Stimulated activated CD4-positive, alpha-beta T cell treated with anti-CD3 and anti-CD28 coated beads, Interleukin-15, amount 100 ng/mL, for 24 hours (primary cell): ENCODE results near the gene OAS1.
A peak's percentile ranks its signal among the peaks of the same experiment; 100 is the strongest.
"Not testable (repeated sequence)": the region's sequence is repeated elsewhere in the genome, so short reads cannot be mapped to it uniquely, and the experiment has no call there.

Source experiments
- DNase-seq: peaks from one replicate; pipeline ENCODE4 v3.0.0-alpha.2; 2020

Gene OAS1

DNA sequence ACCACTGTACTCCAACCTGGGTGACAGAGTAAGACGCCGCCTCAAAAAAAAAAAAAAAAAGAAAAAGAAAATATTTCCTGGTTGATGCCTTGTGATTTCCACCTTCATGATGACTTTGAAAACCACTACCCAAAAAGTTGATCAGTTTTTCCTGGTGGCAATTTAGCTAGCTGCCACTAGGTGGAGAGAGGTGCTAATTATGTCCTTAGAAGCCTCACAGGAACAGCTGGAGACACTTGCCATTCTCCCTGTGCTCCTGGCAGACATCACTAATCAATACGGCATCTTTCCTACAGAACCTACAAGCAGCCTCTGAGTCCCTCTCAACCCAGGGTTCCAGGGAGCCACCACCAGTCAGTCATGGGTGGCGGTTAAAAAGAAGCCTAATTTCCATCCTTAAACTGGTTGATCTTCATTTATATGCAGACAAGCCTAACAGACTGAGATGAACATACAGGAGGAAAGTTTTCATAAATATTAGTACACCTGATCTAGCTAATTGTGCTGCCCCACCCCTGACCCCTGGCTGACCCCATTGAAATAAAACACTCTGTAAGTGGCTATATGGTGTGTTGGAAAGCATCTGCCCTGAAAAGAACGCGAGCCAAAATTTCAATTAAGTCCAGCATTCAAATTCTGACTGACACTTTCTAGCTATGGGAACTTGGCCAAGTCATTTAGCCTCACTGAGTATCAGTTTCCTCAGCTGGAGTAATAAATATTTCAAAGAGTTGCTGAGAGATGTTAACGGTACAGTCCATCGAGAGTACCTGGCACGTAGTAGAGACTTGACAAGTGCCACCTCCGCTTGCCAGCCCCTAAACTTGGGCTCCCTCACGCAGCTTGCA, 6.2 kb upstream of the OAS1 start:
- peak; percentile 54 for DNase-seq

DNA sequence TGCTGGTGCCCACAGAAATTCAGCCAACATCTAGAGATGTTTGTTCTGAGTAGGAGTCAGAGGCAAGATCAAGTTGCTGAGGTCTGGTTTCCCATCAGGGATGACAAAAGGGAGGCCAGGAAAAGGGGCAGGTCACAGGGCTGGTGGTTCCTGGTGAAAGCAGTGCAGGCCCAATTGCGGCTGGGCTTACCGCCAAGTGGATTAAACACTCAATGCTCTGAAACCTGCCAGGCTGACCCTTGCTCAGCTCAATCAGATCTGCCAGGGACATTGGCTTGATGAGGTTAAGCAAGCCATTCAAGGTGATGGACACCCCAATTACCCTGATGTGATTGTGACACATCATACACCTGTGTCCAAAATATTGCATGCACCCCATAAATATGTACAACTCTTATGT, 5.5 kb upstream of the OAS1 start:
- DNase-seq, result no peak

DNA sequence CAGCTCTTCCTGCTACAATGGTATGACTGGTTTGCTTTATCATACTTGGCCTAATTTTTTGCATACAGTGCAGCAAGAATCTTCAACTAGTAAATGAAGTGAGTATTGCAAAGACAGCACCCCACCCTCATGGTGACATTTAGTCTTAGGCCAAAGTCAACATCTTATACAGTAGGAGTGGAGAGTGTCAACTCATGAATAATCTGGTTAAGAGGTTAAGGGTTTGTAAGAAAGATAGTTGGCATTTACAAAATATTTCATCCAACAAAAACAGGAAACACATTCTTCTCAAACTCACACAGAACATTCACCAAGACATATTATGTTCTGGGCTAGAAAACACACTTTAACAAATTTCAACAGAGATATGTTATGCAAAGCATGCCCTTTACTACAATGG, 2.2 kb upstream of the OAS1 start:
- DNase-seq, result no peak

DNA sequence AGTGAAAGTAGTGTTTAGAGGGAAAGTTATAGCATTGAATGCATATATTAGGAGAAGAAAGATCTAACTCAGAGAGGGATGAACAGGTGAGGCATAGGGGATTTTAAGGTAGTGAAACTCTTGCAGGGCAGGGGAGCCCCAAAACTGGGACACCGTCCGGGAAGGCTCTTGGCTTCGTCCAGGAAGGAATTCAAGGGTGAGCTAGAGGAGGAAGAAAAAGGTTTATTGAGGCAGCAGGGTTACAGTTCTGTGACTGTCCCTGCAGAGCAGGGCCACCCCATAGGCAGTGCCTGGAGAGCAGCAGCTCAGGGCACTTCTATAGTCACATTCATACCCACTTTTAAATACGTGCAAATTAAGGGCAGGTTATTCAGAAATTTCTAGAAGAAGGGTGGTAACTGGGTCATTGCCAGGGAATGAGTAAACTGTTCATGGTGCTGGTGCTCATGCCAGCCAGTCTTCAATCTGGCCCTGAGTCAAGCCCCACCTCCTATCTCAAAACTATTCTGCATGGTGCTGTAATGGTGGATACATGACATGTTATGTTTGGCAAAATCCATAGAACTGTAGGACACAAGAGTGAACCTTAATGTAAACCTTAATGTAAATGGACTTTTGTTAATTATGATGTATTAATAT, 1.2 kb upstream of the OAS1 start:
- DNase-seq, result no peak

DNA sequence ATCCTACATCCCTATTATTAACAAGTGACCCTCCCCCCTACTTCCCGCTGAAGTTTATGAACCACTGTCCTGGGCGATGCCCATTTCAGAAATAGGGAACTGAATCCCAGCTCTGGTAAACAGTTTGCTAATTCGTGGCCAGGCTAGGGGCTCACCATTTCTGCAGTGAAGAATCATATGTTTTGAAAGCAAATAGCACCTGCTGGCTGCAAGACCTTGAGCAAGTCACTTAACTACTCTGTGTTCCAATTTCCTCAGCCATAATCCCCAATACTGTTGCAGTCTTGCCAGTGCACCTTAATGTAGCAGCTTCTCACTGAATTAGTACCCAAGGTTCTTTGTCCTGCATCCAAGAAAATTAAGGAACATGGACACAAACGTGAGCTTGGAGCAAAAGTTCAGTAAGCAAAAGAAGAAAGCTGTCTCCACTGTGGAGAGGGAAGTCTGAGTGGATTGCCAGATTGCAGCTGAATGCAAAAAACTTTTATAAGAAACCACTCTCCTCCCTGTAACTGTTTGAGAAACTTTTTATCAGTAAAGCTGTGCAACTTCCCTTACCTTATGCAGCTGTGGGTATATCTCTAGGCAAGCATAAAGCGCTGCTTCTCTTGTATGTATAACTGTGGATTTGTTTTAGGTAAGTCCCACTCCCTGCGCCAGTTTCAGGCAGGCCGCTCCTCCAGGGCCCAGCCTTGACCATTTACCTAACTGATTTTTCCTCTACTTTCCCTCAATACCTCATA, 824 bp downstream of the OAS1 start:
- no peak for DNase-seq

DNA sequence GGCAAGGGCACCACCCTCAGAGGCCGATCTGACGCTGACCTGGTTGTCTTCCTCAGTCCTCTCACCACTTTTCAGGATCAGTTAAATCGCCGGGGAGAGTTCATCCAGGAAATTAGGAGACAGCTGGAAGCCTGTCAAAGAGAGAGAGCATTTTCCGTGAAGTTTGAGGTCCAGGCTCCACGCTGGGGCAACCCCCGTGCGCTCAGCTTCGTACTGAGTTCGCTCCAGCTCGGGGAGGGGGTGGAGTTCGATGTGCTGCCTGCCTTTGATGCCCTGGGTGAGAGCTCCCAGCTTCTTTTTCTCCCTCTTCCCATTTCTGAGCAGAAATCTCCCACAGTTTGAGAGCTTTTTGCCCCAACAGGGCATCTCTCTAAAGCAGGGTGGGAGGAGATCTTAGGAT, 1.8 kb downstream of the OAS1 start:
- DNase-seq, result peak; percentile 41

DNA sequence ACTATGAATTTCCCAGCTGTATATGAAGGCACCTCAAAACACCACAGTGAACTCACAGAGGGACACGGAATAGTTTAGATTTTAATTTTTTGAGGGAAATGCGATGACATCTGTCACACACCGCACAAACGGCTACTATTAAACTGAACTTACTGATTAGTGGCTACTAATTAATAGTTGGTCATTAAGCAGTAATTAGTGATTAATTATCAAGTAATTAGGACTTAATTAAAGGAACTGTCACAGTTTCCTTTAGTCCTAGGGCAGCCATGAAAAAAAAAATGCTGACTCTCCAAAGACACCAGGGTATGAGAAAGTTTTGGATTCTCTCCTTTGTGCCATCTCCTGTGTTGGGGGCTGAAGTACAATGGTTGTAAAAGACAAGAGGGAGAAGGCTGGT, 2.9 kb downstream of the OAS1 start:
- DNase-seq, result no peak

DNA sequence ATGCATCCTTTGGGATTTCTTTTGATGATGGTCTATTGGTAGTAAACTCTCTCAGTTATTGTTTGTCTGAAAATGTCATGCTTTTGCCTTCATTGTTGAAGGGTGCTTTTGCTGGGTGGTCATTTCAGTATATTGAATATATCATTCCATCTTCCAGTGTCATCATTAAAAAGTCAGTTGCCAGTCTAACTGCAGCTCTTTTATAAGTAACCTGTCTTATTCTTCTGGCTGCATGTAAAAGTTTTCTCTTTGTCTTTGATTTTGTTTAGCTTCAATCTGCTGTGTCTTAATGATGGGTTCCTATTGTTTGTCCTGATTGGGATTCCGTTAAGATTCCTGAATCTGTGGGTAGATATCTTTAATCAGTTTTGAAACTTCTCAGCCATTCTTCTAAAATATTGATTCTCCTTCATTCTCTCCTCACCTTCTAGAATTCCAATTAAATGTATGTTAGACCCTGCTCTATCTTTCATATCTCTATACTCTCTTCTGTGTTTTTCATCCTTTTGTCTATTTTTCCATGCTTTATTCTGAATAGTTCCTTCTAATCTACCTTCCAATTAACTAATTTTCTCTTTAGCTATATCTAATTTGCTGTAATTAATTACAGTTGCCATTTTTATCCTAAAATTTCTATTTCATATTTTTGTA, 6.4 kb downstream of the OAS1 start:
- DNase-seq, result no peak

DNA sequence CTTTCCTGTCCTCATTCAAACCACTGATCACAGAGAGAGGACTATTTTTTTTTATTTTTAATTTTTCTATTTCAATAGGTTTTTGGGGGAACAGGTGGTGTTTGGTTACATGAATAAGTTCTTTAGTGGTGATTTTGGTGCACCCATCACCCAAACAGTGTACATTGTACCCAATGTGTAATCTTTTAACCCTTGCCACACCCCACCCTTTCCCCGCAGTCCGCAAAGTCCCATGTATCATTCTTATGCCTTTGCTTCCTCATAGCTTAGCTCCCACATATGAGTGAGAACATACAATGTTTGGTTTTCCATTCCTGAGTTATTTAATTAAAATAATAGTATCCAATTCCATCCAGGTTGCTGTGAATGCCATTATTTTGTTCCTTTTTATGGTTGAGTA, 7.1 kb downstream of the OAS1 start:
- not testable (repeated sequence) for DNase-seq

DNA sequence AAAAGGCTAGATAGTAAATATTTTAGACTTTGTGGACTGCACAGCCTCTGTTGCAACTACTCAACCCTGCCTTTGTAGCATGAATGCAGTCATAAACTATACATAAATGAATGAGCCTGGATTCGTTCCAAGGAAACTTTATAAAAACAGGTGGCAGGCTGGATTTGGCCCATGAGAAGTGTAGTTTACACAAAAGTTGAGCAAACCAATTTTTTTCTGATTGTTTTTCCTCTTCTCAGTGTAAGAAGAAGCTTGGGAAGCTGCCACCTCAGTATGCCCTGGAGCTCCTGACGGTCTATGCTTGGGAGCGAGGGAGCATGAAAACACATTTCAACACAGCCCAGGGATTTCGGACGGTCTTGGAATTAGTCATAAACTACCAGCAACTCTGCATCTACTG, 9.5 kb downstream of the OAS1 start:
- DNase-seq, result no peak

DNA sequence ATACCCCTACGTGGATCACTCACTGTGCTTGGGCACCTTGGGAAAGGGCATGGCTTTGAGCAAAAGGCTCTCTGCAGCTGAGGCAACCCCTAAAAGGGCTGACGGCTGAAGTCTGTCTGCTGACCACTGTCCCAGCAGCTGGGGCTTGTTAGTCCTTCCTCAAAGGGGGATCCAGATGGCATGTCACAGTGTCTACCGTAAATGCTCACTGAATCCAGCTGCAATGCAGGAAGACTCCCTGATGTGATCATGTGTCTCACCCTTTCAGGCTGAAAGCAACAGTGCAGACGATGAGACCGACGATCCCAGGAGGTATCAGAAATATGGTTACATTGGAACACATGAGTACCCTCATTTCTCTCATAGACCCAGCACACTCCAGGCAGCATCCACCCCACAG, 12.4 kb downstream of the OAS1 start:
- DNase-seq, result no peak

DNA sequence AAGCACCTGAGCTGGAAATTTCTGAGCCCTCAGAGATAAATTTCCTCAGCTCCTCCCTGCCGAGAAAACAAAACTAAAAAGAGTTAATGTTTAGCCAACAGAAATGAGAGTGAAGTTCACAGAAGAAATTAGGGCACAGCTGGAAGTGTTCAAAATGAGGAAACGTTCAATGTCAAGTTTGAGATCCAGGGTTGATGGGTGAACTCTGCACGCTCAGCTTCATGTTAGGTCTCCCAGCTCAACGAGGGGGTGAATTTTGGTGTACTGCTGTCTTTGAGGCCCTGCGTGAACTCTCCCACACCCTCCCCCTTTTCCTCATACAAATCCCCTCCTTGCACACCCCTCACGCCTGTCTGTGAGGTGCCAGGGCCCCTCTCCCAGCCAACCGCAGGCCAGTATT, 18.2 kb downstream of the OAS1 start:
- DNase-seq, result no peak

DNA sequence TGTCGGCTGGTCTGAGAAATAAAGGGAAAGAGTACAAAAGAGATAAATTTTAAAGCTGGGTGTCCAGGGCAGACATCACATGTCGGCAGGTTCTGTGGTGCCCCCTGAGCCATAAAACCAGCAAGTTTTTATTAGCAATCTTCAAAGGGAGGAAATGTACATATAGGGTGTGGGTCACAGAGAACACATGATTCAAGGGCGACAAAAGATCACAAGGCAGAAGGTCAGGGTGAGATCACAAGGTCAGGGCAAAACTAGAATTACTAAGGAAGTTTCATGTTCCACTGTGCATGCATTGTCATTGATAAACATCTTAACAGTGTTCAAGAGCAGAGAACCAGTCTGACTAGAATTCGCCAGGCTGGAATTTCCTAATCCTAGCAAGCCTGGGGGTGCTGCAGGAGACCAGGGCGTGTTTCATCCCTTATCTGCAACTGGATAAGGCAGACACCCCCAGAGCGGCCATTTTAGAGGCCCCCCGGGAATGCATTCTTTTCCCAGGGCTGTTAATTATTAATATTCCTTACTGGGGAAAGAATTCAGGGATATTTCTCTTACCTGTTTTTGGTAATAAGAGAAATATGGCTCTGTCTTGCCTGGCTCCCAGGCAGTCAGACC, 19.8 kb downstream of the OAS1 start:
- not testable (repeated sequence) for DNase-seq

DNA sequence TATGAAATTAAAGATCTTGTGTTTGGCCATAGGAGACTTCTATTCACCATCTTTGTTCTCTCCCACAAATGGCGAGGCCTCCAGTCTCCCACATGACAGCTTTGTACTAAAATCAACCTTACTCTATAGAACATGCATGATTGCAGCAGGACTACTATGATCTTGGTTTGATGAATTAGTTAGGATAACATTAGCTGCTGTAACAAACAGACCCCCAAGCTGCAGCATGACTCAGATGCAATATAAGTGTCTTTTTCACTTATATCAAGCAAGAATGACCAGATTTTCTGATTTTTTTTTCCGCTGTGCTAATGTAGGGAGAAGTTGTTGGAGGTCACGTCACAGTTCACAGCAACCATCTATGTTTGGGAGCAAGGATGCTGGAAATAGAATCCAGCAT, 20.7 kb downstream of the OAS1 start:
- no peak for DNase-seq

DNA sequence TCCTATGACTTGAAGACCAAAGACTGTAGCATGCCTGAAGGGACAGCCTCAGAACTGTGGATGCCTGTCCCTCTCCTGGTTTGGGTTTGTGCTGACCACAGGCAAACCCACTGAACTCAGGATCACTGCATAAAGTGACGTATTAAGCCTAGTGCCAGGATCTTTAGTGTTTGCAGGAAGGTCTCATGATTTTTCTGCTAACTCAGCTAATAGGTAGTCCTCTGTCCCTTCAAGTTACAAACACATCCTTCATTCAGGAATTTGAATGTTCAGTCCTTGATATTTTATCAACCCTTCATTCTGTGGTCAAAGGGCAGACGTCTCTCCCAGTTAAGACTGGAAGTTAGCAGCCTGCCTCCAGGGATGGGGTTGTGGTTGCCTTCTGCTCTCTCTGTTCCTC, 21.2 kb downstream of the OAS1 start:
- no peak for DNase-seq

DNA sequence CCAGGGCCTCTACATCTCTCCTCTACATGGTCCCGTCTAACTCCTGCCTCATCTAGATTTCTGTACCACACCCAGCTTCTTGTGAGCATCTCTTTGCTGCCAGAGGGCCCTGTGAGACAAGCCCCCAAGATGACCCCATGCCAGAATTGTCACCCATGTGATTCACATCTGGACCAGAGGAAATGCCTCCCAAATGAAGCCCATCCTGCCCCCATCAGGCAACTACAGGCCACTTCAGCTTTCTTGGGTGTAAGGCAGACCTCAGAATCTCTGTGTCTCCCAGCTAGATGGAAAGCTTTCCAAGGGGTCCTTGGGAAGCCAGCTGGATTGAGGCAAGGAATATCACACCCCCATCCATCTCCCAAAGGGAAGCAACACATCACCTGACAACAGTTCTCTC, 22.2 kb downstream of the OAS1 start:
- no peak for DNase-seq

DNA sequence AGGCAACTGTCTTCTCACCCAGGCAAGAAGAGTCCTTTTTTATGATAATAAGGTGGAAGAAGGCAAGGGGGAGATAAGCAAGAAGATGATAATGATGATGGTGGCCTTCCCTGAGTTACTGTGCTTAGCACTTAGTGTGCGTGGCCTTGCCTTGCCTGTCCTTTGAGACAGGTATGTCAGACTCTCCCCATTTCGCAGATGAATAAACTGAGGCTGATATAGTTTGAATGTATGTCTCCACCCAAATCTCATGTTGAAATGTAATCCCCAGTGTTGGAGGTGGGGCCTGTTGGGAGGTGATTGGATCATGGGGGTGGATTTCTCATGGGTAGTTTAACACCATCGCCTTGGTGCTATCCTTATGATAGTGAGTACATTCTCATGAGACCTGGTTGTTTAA, 23.0 kb downstream of the OAS1 start:
- DNase-seq, result no peak

DNA sequence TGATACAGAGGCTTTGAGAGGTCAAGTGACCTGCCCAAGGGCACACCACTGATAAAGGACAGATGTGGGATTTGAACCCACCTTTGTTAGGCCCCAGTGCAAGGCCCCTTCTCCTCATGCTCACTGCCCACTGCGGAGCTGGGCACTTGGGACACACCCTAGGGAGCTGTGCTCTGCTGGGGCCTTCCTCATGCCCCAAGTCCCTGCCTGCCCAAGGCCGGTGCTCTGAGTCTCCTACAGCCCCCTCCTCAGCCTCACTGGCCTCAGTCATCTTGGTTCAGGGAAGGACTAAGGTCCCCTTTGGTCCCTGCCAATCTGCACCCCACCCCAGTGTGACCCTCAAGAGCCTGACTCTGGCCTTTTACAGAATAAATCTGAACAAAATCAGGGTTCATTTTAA, 23.6 kb downstream of the OAS1 start:
- DNase-seq, result no peak

DNA sequence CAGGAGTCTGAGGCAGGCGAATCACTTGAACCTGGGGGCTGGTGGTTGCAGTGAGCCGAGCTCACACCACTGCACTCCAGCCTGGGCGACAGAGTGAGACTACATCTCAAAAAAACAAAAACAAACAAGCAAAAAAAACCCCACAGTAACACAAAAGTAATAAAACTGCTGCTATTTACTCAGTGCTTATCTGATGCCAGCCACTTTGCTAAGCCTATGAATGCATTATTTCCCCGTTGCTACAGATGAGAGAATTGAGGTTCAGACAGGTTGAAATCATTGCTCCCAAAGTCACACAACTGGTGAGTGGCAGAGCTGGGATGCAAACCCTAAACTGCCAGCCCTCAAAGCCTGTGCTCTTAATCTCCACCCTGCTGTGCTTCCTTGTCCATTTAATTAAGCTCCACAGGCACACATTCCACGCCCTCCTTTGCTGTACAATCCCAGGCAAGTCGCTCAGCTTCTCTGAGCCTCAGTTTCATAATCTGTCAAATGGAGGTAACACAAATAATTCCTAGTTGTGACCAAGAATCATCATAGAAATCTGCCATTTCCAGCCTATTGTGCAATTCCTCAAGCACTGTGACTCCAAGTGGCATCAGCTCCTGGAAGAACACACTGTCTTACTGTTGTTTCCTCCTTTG, 25.8 kb downstream of the OAS1 start:
- DNase-seq, result no peak

DNA sequence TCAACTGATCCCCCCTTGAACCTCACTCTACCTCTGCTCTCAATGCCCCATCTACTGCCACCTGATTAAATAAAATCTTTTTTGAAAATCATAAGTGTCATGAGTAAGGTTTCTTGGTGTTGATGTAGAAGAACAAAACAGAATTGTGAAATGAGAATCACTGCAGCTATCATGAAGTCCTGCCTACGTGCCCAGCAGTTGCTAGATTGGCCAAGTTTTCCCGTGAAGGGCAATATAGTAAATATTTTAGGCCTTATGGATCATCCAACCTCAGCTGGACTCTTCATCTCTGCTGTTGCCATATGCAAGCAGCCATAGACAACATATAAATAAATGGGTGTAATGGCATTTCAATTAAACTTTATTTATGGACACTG, 26.4 kb downstream of the OAS1 start:
- no peak for DNase-seq

DNA sequence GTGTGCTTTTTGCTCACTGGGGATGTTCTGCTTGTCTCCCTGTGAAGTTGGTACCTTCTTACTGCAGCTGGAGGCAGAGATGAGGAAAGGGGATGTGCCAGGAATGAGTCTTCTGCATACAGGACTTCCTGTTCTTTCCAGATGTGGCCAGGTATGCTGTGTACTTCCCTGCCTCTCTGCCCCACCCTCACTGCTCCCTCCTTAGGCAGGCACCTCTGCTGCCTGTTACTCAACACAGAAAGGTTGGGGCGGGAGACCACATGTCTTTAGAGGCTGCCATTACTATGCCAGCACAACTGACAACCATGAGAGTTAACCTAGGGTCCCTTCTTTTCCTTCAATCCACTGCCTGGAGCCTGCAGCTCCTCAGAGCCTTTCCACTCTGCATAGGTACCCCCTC, 29.5 kb downstream of the OAS1 start:
- DNase-seq, result no peak

DNA sequence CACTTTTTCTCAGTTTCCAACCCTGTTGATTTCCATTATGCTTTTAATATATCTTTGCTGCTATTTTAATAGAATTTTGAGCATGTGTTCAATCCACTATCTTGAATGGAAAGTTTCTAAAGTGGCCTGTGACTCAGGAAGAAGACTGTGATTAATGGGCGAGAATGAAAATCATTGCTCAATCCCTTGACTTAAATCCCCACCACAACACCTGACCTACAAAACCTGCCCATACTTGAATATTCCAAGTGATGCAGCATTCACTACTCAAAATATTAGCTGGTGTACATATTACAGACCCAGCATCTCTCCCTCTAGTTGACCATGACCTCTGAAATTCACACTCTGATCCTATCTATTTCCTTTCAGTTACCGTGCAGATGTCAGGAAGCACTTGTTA, 30.2 kb downstream of the OAS1 start:
- no peak for DNase-seq
